ENCODE measurements around the gene RAI14.

Gene RAI14

GRCh38 chr5:34866989-34867471, 210.9 kb downstream of the RAI14 start:
- DNase-seq, result no peak

DNA sequence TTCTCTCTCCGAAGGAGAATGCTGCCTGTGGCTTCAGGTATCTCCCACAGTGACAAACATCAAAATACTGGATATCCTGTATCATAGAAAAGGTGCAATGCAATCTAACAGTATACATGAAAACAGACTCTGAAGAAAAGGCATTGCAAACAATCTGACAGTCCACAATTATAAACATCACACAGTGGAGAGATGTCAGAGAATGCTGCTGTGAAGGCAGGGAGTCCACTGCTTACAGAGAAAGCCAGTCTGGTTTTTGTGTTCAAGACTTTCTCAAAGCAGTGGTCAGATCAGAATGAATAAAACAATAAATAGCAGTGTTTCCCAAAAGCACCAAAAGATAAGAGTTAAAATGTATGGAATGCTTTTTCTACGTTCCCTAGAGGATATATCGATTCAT, 211.5 kb downstream of the RAI14 start:
- DNase-seq, result peak in 1 of 2 donors; percentile 27

DNA sequence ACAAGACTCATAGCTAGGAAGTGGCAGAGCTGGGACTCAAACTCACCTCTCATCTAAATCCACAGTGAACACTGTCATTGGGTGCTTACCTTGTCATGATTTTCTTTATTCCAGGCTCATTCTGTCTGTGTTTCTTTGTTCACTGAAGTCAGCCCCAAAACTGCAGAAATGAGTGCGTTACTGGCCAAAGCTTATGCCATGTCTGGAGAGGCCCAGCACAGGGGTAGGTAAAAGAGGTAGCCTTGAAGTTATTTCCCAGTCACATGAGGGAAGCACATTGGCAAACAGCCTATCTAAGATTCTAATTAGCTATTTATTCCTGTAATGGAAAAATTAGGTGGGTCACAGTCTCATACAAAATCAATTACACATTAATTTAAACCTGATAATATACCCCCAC, 212.7 kb downstream of the RAI14 start:
- no peak for DNase-seq

DNA sequence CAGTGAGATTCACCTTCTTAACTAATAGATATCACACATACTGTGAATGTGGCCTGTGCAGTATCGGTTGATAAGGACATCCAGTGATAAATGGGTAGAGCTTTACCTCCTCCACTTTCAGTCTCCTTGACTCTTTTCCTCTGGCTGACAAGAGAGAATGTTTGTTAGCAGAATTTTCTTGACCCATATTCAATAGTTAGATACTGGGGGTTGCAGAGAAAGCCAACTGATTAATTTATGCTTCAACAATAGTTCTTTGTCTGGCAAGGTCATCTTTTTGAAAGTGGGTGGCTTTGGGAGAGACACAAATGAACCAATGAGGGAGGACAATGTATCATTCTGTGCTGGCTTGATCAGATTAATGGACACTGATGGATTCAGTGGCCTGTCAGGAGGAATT, 213.1 kb downstream of the RAI14 start:
- peak in 1 of 2 donors; percentile 82 for DNase-seq

- DNase-seq, result no peak
These were observed 214.3 kb downstream of the RAI14 start for GRCh38 chr5:34870382-34870781.

- no peak for DNase-seq
These were observed 220.1 kb downstream of the RAI14 start for GRCh38 chr5:34876275-34876674.

GRCh38 chr5:34881246-34881645, 225.1 kb downstream of the RAI14 start:
- DNase-seq, result no peak
